HEK293 (cell line): ENCODE measurements around the gene SMIM20.

Experiments used
- CTCF ChIA-PET: fragments of 350-600 bp; formaldehyde crosslinking; extraction: SDS; loops from one replicate; lab custom pipeline; 2021; ENCODE audit warnings: antibody characterized with exemption; lab: Yijun Ruan, JAX
- POLR2A ChIA-PET: fragments of 300-600 bp; formaldehyde crosslinking; extraction: SDS; loops from one replicate; lab custom pipeline; 2020; ENCODE audit warnings: antibody characterized with exemption, inconsistent platforms; lab: Yijun Ruan, JAX
- H3K27ac ChIP-seq: fragments of 200-500 bp; sonication (Bioruptor generic); 2 replicates; pipeline ENCODE4 v1.5.1; 2014; ENCODE audit warnings: low read depth, low read length, control low read depth, inconsistent platforms; ENCODE audit errors: extremely low read depth
- H3K36me3 ChIP-seq, 2 experiments: fragments of 200-500 bp in 1 of 2; sonication (Bioruptor generic) in 1 of 2; 1 replicate in 1 of 2; 2 replicates in 1 of 2; pipeline ENCODE4 v1.5.1; 2014 to 2017; ENCODE audit warnings: inconsistent platforms in 2 of 2, low read length in 2 of 2; ENCODE audit not compliant: control insufficient read depth in 2 of 2, insufficient read depth in 1 of 2
- H3K4me1 ChIP-seq: fragments of 200-500 bp; sonication (Bioruptor generic); 2 replicates; pipeline ENCODE4 v1.5.1; 2014; ENCODE audit warnings: mild to moderate bottlenecking, low read length, inconsistent platforms; ENCODE audit not compliant: control insufficient read depth, insufficient read depth
- H3K4me3 ChIP-seq: 2 replicates; pipeline ENCODE4 v1.5.1; 2011; ENCODE audit warnings: low read depth, mild to moderate bottlenecking, control low read depth, low read length, moderate library complexity
- H3K9me3 ChIP-seq: fragments of 200-500 bp; sonication (Bioruptor generic); 2 replicates; pipeline ENCODE4 v1.5.1; 2014; ENCODE audit warnings: low read depth, low read length, inconsistent platforms; ENCODE audit not compliant: control insufficient read depth, insufficient read depth
- CTCF ChIP-seq: fragments of 450-650 bp; formaldehyde crosslinking; IDR thresholded peaks from 2 replicates; pipeline ENCODE4 v1.5.1; 2016; ENCODE audit warnings: missing biosample characterization, missing genetic modification characterization
- OSR2 ChIP-seq: fragments of 450-650 bp; formaldehyde crosslinking; IDR thresholded peaks from 2 replicates; pipeline ENCODE4 v1.5.1; 2016; ENCODE audit warnings: missing biosample characterization, missing genetic modification characterization
- PRDM10 ChIP-seq: fragments of 450-650 bp; formaldehyde crosslinking; IDR thresholded peaks from 2 replicates; pipeline ENCODE4 v1.5.1; 2016; ENCODE audit warnings: missing biosample characterization, missing genetic modification characterization
- PRDM6 ChIP-seq: fragments of 450-650 bp; formaldehyde crosslinking; IDR thresholded peaks from 2 replicates; pipeline ENCODE4 v1.5.1; 2017; ENCODE audit warnings: missing biosample characterization, missing genetic modification characterization
- SALL2 ChIP-seq: fragments of 450-650 bp; formaldehyde crosslinking; IDR thresholded peaks from 2 replicates; pipeline ENCODE4 v1.5.0; 2017; ENCODE audit warnings: missing biosample characterization, mild to moderate bottlenecking, missing genetic modification characterization, borderline replicate concordance
- TRIM28 ChIP-seq: IDR thresholded peaks from 2 replicates; pipeline ENCODE4 v1.6.1; 2011; ENCODE audit warnings: low read length, control low read depth, borderline replicate concordance
- WT1 ChIP-seq: fragments of 450-650 bp; formaldehyde crosslinking; IDR thresholded peaks from 2 replicates; pipeline ENCODE4 v1.5.1; 2016; ENCODE audit warnings: missing biosample characterization, missing genetic modification characterization
- ZBTB1 ChIP-seq: fragments of 450-650 bp; formaldehyde crosslinking; IDR thresholded peaks from 2 replicates; pipeline ENCODE4 v1.5.1; 2016; ENCODE audit warnings: missing biosample characterization, missing genetic modification characterization
- ZBTB44 ChIP-seq: fragments of 450-650 bp; IDR thresholded peaks from 2 replicates; pipeline ENCODE4 v1.5.1; 2018; ENCODE audit warnings: missing biosample characterization, mild to moderate bottlenecking, missing genetic modification characterization
- ZFHX2 ChIP-seq: fragments of 450-650 bp; formaldehyde crosslinking; conservative IDR thresholded peaks from 2 replicates; pipeline ENCODE4 v1.5.1; 2016; ENCODE audit warnings: missing biosample characterization, missing genetic modification characterization
- ZNF138 ChIP-seq: fragments of 450-650 bp; formaldehyde crosslinking; IDR thresholded peaks from 2 replicates; pipeline ENCODE4 v1.5.1; 2016; ENCODE audit warnings: missing biosample characterization, missing genetic modification characterization, borderline replicate concordance
- ZNF184 ChIP-seq: fragments of 450-650 bp; IDR thresholded peaks from 2 replicates; pipeline ENCODE4 v1.5.1; 2018; ENCODE audit warnings: missing biosample characterization, mild to moderate bottlenecking, missing genetic modification characterization
- ZNF214 ChIP-seq: fragments of 450-650 bp; formaldehyde crosslinking; IDR thresholded peaks from 2 replicates; pipeline ENCODE4 v1.5.1; 2017; ENCODE audit warnings: missing biosample characterization, mild to moderate bottlenecking, missing genetic modification characterization, borderline replicate concordance
- ZNF274 ChIP-seq, 2 experiments: fragments of 200-500 bp in 1 of 2; fragments of 450-650 bp in 1 of 2; sonication (Bioruptor generic) in 1 of 2; formaldehyde crosslinking in 1 of 2; IDR thresholded peaks; 2 replicates each; pipeline versions ENCODE4 v1.5.1 to v1.6.1; 2014 to 2016; ENCODE audit warnings: borderline replicate concordance in 1 of 2, inconsistent platforms in 1 of 2, low read length in 1 of 2, missing biosample characterization in 1 of 2, missing genetic modification characterization in 1 of 2
- ZNF394 ChIP-seq: fragments of 450-650 bp; formaldehyde crosslinking; IDR thresholded peaks from 2 replicates; pipeline ENCODE4 v1.5.1; 2016; ENCODE audit warnings: missing biosample characterization, missing genetic modification characterization, mild to moderate bottlenecking, moderate library complexity, borderline replicate concordance
- ZNF433 ChIP-seq: fragments of 450-650 bp; formaldehyde crosslinking; IDR thresholded peaks from 2 replicates; pipeline ENCODE4 v1.5.1; 2016; ENCODE audit warnings: missing biosample characterization, missing genetic modification characterization, low read depth
- ZNF449 ChIP-seq: fragments of 450-650 bp; formaldehyde crosslinking; IDR thresholded peaks from 2 replicates; pipeline ENCODE4 v1.5.1; 2017; ENCODE audit warnings: missing biosample characterization, mild to moderate bottlenecking, missing genetic modification characterization, moderate library complexity
- ZNF473 ChIP-seq: fragments of 450-650 bp; formaldehyde crosslinking; IDR thresholded peaks from 2 replicates; pipeline ENCODE4 v1.5.1; 2017; ENCODE audit warnings: missing biosample characterization, missing genetic modification characterization
- ZNF530 ChIP-seq: fragments of 450-650 bp; formaldehyde crosslinking; IDR thresholded peaks from 2 replicates; pipeline ENCODE4 v1.5.1; 2016; ENCODE audit warnings: low read depth, missing biosample characterization, missing genetic modification characterization
- ZNF670 ChIP-seq: fragments of 450-650 bp; formaldehyde crosslinking; IDR thresholded peaks from 2 replicates; pipeline ENCODE4 v1.5.1; 2016; ENCODE audit warnings: missing biosample characterization, missing genetic modification characterization, low read depth
- ZSCAN4 ChIP-seq: fragments of 450-650 bp; formaldehyde crosslinking; IDR thresholded peaks from 2 replicates; pipeline ENCODE4 v1.5.1; 2017; ENCODE audit warnings: missing biosample characterization, missing genetic modification characterization

The SMIM20 gene

GRCh38 chr4:25867781-25868294 is 46.2 kb upstream of the SMIM20 start:
- POLR2A ChIA-PET, result no interaction called here
- no peaks in the 10 kb centered on the region for H3K36me3 ChIP-seq
- no peaks in the 10 kb centered on the region for H3K9me3 ChIP-seq
- H3K27ac ChIP-seq, result no peak overlapping the region
- no peak for TF ChIP-seq OSR2 (tag by site-specific recombination)
- no peak for TF ChIP-seq ZNF670 (tag by site-specific recombination)
- TF ChIP-seq ZBTB44, result no peak
- TF ChIP-seq ZNF433 (tag by site-specific recombination), result no peak
- TF ChIP-seq ZNF214, result no peak
- no peak for TF ChIP-seq ZNF138 (tag by site-specific recombination)
- TF ChIP-seq ZFHX2 (tag by site-specific recombination), result no peak
- TF ChIP-seq PRDM6, result no peak
- no peak overlapping the region for H3K4me3 ChIP-seq
- CTCF ChIA-PET, result no interaction called here
- H3K4me1 ChIP-seq, result no peaks in the 10 kb centered on the region

GRCh38 chr4:25870081-25870480 is 43.9 kb upstream of the SMIM20 start:
- POLR2A ChIA-PET, result no interaction called here
- H3K27ac ChIP-seq, result no peak overlapping the region
- TF ChIP-seq CTCF (tag by site-specific recombination), result no peak
- no peak for TF ChIP-seq ZNF274 (IDR thresholded peaks at IDR 0.05; ENCODE audit: low read length)
- TF ChIP-seq ZNF274 (tag by site-specific recombination; IDR thresholded peaks at IDR 0.05; ENCODE audit: borderline replicate concordance), result no peak
- no peak for TF ChIP-seq ZNF449 (tag by site-specific recombination)
- no peak for TF ChIP-seq PRDM10 (tag by site-specific recombination)
- no peak for TF ChIP-seq ZNF530
- TF ChIP-seq WT1 (tag by site-specific recombination), result no peak
- TF ChIP-seq ZBTB44, result no peak
- no peak for TF ChIP-seq ZSCAN4
- no peak for TF ChIP-seq ZNF473
- no peak for TF ChIP-seq ZNF184 (tag by site-specific recombination)
- no peak for TF ChIP-seq ZNF394 (tag by site-specific recombination)
- TF ChIP-seq ZBTB1 (tag by site-specific recombination), result no peak
- TF ChIP-seq SALL2 (tag by site-specific recombination), result no peak
- TF ChIP-seq TRIM28, result no peak

More at GRCh38 chr4:25870081-25870480, 43.9 kb upstream of the SMIM20 start:
- H3K4me1 ChIP-seq, result no peaks in the 10 kb centered on the region
- H3K4me3 ChIP-seq, result no peak overlapping the region
- no peaks in the 10 kb centered on the region for H3K9me3 ChIP-seq
- CTCF ChIA-PET, result interaction anchor here (1.5 kb wide), 1 partner anchor 75 kb away, joined by 3 read pairs; no protein-coding TSS in a partner anchor
- no peaks in the 10 kb centered on the region for H3K36me3 ChIP-seq
